ENCODE results near the gene PTPN20.

DNA sequence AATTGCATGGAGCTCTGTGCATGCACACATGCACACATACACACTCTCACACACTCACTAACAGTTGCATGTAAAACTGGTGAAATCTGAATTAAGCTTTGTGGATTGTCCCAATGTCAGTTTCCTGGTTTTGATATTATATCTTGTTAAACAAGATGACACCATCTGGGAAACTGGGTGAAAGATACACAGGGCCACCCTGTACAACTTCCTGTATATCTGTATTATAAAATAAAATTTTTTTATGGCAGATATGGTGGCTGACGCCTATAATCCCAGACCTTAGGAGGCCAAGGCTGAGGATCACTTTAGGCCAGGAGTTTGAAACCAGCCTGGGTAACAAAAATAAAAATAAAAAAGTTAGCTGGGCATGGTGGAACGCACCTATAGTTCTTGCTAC, 87.4 kb downstream of the PTPN20 start:
- TF ChIP-seq, protein P1, sequence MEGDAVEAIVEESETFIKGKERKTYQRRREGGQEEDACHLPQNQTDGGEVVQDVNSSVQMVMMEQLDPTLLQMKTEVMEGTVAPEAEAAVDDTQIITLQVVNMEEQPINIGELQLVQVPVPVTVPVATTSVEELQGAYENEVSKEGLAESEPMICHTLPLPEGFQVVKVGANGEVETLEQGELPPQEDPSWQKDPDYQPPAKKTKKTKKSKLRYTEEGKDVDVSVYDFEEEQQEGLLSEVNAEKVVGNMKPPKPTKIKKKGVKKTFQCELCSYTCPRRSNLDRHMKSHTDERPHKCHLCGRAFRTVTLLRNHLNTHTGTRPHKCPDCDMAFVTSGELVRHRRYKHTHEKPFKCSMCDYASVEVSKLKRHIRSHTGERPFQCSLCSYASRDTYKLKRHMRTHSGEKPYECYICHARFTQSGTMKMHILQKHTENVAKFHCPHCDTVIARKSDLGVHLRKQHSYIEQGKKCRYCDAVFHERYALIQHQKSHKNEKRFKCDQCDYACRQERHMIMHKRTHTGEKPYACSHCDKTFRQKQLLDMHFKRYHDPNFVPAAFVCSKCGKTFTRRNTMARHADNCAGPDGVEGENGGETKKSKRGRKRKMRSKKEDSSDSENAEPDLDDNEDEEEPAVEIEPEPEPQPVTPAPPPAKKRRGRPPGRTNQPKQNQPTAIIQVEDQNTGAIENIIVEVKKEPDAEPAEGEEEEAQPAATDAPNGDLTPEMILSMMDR (IDR thresholded peaks at IDR 0.05; ENCODE audit: borderline replicate concordance, extremely low read depth, low read length, poor library complexity, severe bottlenecking): no peak
- TF ChIP-seq EZH2 (IDR thresholded peaks at IDR 0.05; ENCODE audit: borderline replicate concordance, low read depth, low read length, severe bottlenecking): no peak
